Activated naive CD8-positive, alpha-beta T cell (primary cell): ENCODE results near the gene MYH10.

ENCODE experiments used
- H3K27ac Mint-ChIP-seq: one replicate; pipeline ENCODE4 v1.8.0; 2021; ENCODE audit warnings: mixed read lengths
- H3K27me3 Mint-ChIP-seq: one replicate; pipeline ENCODE4 v1.8.0; 2021; ENCODE audit warnings: mixed read lengths
- H3K36me3 Mint-ChIP-seq: one replicate; pipeline ENCODE4 v1.8.0; 2021; ENCODE audit warnings: mixed read lengths
- H3K4me1 Mint-ChIP-seq: one replicate; pipeline ENCODE4 v1.8.0; 2021; ENCODE audit warnings: low read depth, mixed read lengths
- H3K4me3 Mint-ChIP-seq: one replicate; pipeline ENCODE4 v1.8.0; 2021; ENCODE audit warnings: mild to moderate bottlenecking, mixed read lengths
- H3K9me3 Mint-ChIP-seq: one replicate; pipeline ENCODE4 v1.8.0; 2021; ENCODE audit warnings: low read depth, mixed read lengths

The MYH10 gene

DNA sequence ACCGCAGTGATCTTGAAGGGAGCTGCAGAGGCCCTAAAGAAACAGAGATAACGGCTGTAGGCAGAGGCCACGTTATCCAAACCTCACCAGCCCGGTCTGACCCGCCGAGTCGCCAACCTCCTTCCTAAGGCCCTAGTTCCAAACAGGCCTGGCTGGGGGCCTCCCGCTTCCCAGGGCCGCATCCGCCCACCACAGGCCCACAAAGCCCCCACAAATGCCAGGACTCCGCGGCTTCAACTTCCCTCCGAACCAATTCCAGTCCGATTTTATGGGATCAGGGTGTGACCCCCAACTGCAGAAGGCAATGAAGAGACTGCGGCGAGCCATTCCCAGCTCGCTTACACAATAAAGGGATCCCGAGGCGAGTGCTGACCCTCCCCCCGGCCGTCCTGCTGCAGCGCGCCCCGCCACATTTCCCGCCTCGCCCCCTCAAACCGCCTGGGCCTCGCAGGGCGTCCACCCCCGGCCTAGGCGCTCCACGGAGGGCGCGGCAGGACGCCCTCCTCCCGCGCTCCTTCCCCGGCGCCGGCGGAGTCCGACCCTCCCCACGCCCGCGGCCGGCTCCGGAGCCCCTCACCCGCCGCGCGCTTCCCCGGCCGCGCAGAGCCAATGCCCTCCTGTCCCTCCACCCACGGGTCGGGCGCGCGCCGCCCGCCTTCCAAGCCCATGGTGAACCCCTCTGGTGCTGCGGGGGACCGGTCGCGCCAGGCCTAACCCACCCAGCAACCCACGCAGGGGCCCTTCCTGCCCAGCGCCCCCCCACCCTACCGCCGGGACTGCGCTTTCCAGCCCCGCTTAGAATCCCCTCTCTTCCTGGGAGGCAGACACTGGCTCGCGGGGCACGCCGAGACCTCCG lies 926 bp downstream of the MYH10 start:
- no peaks in the 10 kb centered on the region for H3K9me3 Mint-ChIP-seq
- H3K27ac Mint-ChIP-seq = no peak overlapping the region
- H3K36me3 Mint-ChIP-seq = no peaks in the 10 kb centered on the region
- H3K4me3 Mint-ChIP-seq = peak overlapping the region; percentile 95
- peaks cover 25% of the 10 kb centered on the region for H3K27me3 Mint-ChIP-seq
- peaks cover 10% of the 10 kb centered on the region for H3K4me1 Mint-ChIP-seq

DNA sequence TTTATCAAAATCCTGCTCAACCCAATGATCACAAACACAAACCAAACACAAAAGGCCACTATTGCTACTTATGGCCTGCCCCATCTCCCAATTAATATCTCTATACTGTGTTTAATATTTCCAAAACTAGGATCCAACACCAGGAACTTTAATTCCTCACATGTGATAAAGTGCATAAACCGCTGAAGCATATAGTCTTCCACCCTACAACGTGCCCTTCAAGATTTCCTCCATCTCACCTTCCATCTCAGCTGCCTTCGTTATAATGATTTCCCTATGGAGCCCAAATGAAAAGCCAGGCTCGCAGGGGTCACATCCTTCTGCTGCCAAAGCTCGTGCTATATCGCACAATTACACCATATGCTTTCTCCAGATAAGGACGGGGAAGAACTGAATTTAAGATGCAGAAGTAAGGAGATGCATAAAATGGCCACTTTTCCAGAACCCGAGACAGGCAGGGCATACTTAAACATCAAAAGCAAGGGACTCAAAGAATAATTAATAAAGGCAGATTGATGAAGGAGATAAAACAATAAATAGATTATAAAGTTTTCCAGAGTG lies 1.8 kb downstream of the MYH10 start:
- H3K9me3 Mint-ChIP-seq = no peaks in the 10 kb centered on the region
- peaks cover 25% of the 10 kb centered on the region for H3K27me3 Mint-ChIP-seq
- H3K4me3 Mint-ChIP-seq = peak overlapping the region; percentile 84
- no peaks in the 10 kb centered on the region for H3K36me3 Mint-ChIP-seq
- peaks cover 10% of the 10 kb centered on the region for H3K4me1 Mint-ChIP-seq
- H3K27ac Mint-ChIP-seq = no peak overlapping the region

GRCh38 chr17:8628172-8628571 lies 2.4 kb downstream of the MYH10 start:
- Mint-ChIP-seq H3K4me1 (peaks cover 10% of the 10 kb centered on the region), H3K4me3 (peak overlapping the region; percentile 84), H3K9me3 (no peaks in the 10 kb centered on the region), H3K27ac (no peak overlapping the region), H3K36me3 (no peaks in the 10 kb centered on the region), H3K27me3 (peaks cover 23% of the 10 kb centered on the region)

GRCh38 chr17:8623591-8623990 lies 6.9 kb downstream of the MYH10 start:
- no peak overlapping the region for H3K4me3 Mint-ChIP-seq
- no peak overlapping the region for H3K27ac Mint-ChIP-seq
- no peaks in the 10 kb centered on the region for H3K9me3 Mint-ChIP-seq
- peaks cover 17% of the 10 kb centered on the region for H3K4me1 Mint-ChIP-seq
- peaks cover 16% of the 10 kb centered on the region for H3K27me3 Mint-ChIP-seq
- peaks cover 3% of the 10 kb centered on the region for H3K36me3 Mint-ChIP-seq

DNA sequence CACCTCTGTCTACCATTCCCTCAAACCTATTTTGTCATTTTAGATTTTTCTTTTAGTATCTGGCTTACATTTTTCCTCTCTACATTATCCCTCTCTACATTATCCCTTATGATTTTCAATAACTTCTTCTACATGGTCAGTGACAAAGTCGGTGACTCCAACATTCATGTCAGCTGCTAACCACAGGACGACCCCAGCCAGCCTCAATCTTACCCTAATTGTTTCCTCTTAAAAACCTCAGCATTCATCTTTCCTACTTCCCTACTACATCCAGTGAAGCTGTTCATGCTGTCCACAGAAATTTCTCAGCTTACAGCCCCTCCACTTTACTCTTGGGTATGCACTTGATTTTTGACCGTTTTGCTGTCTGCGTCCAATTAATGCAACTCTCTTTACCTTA lies 8.3 kb downstream of the MYH10 start:
- Mint-ChIP-seq H3K27me3 (peaks cover 3% of the 10 kb centered on the region), H3K4me3 (no peak overlapping the region), H3K27ac (no peak overlapping the region), H3K4me1 (peaks cover 17% of the 10 kb centered on the region), H3K9me3 (no peaks in the 10 kb centered on the region), H3K36me3 (peaks cover 5% of the 10 kb centered on the region)

DNA sequence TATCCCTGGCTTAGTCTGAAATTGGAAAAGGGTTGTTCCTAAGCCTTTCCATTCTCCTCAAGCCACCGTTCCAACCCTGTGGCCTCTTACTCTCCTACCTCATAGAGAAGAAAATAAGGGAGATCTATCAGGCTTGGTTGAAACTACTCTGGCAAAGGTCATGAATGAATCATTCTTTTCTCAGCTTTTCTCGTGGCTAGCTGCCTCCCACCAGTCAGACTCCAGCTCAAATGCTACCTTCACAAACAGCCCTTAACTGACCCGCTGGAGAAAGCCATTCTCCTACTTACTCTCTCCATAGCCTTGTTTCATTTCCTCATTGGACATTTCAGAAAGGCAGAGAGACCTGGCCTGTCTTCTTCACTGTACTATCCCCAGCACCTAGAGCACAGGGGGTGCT lies 8.9 kb downstream of the MYH10 start:
- Mint-ChIP-seq H3K27ac (no peak overlapping the region), H3K9me3 (no peaks in the 10 kb centered on the region), H3K27me3 (peaks cover 2% of the 10 kb centered on the region)

DNA sequence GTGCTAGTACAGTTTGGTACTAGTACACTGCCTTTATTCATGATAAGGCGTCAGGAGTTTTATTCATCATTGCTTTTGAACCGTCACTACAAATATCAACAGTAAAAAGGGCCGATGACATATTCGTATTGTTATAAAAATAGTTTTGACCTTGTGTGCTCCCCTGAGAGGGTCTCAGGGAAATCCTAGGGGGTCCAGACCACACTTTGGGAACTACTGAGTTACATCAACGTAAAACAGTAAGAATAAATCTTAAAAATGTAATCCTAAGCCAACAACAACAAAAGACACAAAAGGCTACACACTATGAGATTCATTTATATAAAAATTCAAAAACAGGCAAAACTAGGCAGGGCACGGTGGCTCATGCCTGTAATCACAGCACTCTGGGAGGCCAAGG lies 11.2 kb downstream of the MYH10 start:
- peaks cover 17% of the 10 kb centered on the region for H3K4me1 Mint-ChIP-seq
- H3K36me3 Mint-ChIP-seq = peaks cover 5% of the 10 kb centered on the region
- H3K4me3 Mint-ChIP-seq = no peak overlapping the region
- H3K27ac Mint-ChIP-seq = no peak overlapping the region
- H3K27me3 Mint-ChIP-seq = peaks cover 2% of the 10 kb centered on the region
- no peaks in the 10 kb centered on the region for H3K9me3 Mint-ChIP-seq

More for the DNA sequence above, 8.9 kb downstream of the MYH10 start:
- peaks cover 17% of the 10 kb centered on the region for H3K4me1 Mint-ChIP-seq
- no peak overlapping the region for H3K4me3 Mint-ChIP-seq
- H3K36me3 Mint-ChIP-seq = peaks cover 5% of the 10 kb centered on the region

DNA sequence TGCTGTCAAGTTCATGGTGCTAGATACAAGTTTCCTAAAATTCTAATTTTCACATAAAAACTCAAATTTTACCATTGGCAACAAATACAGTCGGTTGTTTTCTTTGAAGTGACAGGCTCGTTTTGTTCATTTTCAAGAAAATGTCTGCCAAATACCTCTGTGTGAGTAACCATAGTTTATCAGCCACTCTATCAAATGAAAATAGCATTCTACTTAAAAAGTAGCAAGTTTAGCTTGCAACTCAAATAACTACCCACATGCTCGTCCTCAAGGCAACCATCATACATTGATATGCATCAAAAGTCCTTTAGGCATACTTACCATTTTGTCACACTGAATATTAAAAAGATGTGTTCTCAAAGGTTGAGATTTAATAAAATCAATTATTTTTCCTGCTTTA lies 11.7 kb downstream of the MYH10 start:
- Mint-ChIP-seq H3K27ac (no peak overlapping the region), H3K36me3 (peaks cover 5% of the 10 kb centered on the region), H3K27me3 (peaks cover 2% of the 10 kb centered on the region), H3K9me3 (no peaks in the 10 kb centered on the region), H3K4me3 (no peak overlapping the region), H3K4me1 (peaks cover 17% of the 10 kb centered on the region)

- peaks cover 5% of the 10 kb centered on the region for H3K36me3 Mint-ChIP-seq
- no peak overlapping the region for H3K27ac Mint-ChIP-seq
- H3K4me1 Mint-ChIP-seq = no peaks in the 10 kb centered on the region
- H3K4me3 Mint-ChIP-seq = no peak overlapping the region
- H3K27me3 Mint-ChIP-seq = peaks cover 2% of the 10 kb centered on the region
- peaks cover 3% of the 10 kb centered on the region for H3K9me3 Mint-ChIP-seq
Measured at GRCh38 chr17:8614988-8615387, 15.5 kb downstream of the MYH10 start.

DNA sequence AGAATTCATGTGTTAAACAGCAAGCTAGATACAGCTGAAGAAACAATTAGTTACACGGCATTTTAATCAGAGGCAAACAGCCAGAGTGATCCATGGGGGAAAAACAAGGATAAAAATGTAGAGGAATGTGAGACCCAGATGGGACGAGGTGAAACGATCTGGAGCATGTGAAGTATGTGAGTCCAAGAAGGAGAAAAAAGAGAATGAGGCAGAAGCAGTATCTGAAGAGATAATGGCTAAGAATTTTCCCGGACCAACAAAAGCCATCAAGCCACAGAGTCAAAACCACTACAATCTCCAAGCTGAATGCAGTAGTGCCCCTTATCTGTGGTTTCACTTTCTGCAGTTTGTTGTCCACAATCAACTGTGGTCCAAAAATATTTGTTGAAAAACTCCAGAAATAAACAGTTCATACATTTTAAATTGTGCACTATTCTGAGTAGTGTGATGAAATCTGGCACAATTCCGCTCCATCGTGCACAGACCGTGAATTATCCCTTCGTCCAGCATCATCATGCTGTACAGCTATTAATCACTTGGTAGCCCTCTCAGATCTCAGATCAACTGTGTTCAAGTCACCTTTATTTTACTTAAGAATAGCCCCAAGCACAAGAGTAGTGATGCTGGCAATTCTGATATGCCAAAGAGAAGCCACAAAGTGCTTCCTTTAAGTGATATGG lies 18.8 kb downstream of the MYH10 start:
- peaks cover 2% of the 10 kb centered on the region for H3K27me3 Mint-ChIP-seq
- no peaks in the 10 kb centered on the region for H3K4me1 Mint-ChIP-seq
- peaks cover 3% of the 10 kb centered on the region for H3K9me3 Mint-ChIP-seq
- peaks cover 3% of the 10 kb centered on the region for H3K36me3 Mint-ChIP-seq
- no peak overlapping the region for H3K27ac Mint-ChIP-seq
- H3K4me3 Mint-ChIP-seq = no peak overlapping the region

- peaks cover 3% of the 10 kb centered on the region for H3K9me3 Mint-ChIP-seq
- no peak overlapping the region for H3K27ac Mint-ChIP-seq
- H3K36me3 Mint-ChIP-seq = peaks cover 3% of the 10 kb centered on the region
- no peaks in the 10 kb centered on the region for H3K4me1 Mint-ChIP-seq
- H3K4me3 Mint-ChIP-seq = no peak overlapping the region
- H3K27me3 Mint-ChIP-seq = peaks cover 2% of the 10 kb centered on the region
Measured at GRCh38 chr17:8611137-8611536, 19.4 kb downstream of the MYH10 start.

GRCh38 chr17:8610558-8610957 lies 20.0 kb downstream of the MYH10 start:
- H3K27me3 Mint-ChIP-seq = peaks cover 2% of the 10 kb centered on the region
- peaks cover 3% of the 10 kb centered on the region for H3K9me3 Mint-ChIP-seq
- no peak overlapping the region for H3K4me3 Mint-ChIP-seq
- H3K36me3 Mint-ChIP-seq = peaks cover 3% of the 10 kb centered on the region
- no peak overlapping the region for H3K27ac Mint-ChIP-seq
- H3K4me1 Mint-ChIP-seq = no peaks in the 10 kb centered on the region

DNA sequence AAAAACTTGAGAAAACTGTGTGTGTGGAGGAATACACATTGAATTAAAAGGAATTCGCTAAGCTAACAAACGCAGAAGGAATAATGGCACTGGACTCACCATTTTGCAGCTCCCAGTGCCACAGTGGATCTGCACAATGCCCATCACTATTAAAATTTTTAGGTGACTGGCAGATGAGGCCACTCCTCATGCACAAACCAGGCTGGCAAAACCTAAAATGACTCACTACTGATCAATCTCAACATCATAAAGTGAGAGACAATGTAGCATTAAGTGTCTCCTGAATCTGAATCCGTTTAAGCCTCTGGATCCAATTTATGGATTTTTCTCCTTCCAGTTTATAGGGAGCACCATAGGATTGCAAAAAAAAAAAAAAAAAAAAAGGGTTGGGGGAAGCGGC lies 20.6 kb downstream of the MYH10 start:
- Mint-ChIP-seq H3K9me3 (peaks cover 3% of the 10 kb centered on the region), H3K27ac (no peak overlapping the region), H3K36me3 (peaks cover 3% of the 10 kb centered on the region), H3K27me3 (peaks cover 2% of the 10 kb centered on the region), H3K4me1 (no peaks in the 10 kb centered on the region), H3K4me3 (no peak overlapping the region)

- Mint-ChIP-seq H3K9me3 (peaks cover 3% of the 10 kb centered on the region), H3K27me3 (peaks cover 2% of the 10 kb centered on the region), H3K4me3 (no peak overlapping the region), H3K36me3 (peaks cover 3% of the 10 kb centered on the region), H3K4me1 (no peaks in the 10 kb centered on the region), H3K27ac (no peak overlapping the region)
Measured at GRCh38 chr17:8608001-8608400, 22.5 kb downstream of the MYH10 start.

GRCh38 chr17:8606401-8606800 lies 24.1 kb downstream of the MYH10 start:
- Mint-ChIP-seq H3K4me3 (no peak overlapping the region), H3K36me3 (peaks cover 3% of the 10 kb centered on the region), H3K9me3 (peaks cover 3% of the 10 kb centered on the region), H3K4me1 (no peaks in the 10 kb centered on the region), H3K27ac (no peak overlapping the region), H3K27me3 (peaks cover 2% of the 10 kb centered on the region)
